Left ventricle myocardium inferior (tissue), 1 donor: Measurements from ENCODE around the gene DNM1. TPM values are rescaled to one million over a fixed set of nuclear protein-coding genes. Genes with fewer than 3 reads are reported as not detected.
A peak's percentile ranks its signal among the peaks of the same experiment; 100 is the strongest.

Experiments used
- DNase-seq: peaks from one replicate; pipeline ENCODE4 v3.0.0-alpha.2; 2020
- H3K27ac ChIP-seq: fragments of 200-600 bp; replicated peaks from 2 replicates; pipeline ENCODE4 v1.8.0; 2021
- H3K27me3 ChIP-seq: fragments of 200-600 bp; 2 replicates; pipeline ENCODE4 v1.8.0; 2021; ENCODE audit warnings: low read depth
- H3K36me3 ChIP-seq: fragments of 200-600 bp; 2 replicates; pipeline ENCODE4 v1.8.0; 2021
- H3K4me1 ChIP-seq: fragments of 200-600 bp; 2 replicates; pipeline ENCODE4 v1.8.0; 2021
- H3K4me3 ChIP-seq: fragments of 200-600 bp; 2 replicates; pipeline ENCODE4 v1.8.0; 2021; ENCODE audit warnings: mild to moderate bottlenecking, moderate library complexity
- H3K9me3 ChIP-seq: fragments of 200-600 bp; replicated peaks from 2 replicates; pipeline ENCODE4 v1.8.0; 2021
- intact Hi-C: fragments of 100-400 bp; cut with micrococcal nuclease; formaldehyde crosslinking; loops from one replicate; pipeline ENCODE4 v1.11.0; 2022
- total RNA-seq: library from RNA; stranded (reverse); fragmentation: NEBNext Ultra II Directional; extraction: Animal tissue kit (Norgen Biotek cat#: 25700); gene quantifications from one replicate; pipeline ENCODE4 v1.2.1, GENCODE V29; 2021
- TF ChIP-seq, protein P1 (sequence below): fragments of 200-600 bp; IDR thresholded peaks from 2 replicates; pipeline ENCODE4 v1.8.0; 2021; ENCODE audit warnings: antibody characterized with exemption, mild to moderate bottlenecking, borderline replicate concordance
- donor health status: DM: no; HTN: yes; CAD: no; lungs with severe emphysema.

Gene DNM1
- total RNA-seq, 1 donor from 2014 or later: 4.9 TPM

DNA sequence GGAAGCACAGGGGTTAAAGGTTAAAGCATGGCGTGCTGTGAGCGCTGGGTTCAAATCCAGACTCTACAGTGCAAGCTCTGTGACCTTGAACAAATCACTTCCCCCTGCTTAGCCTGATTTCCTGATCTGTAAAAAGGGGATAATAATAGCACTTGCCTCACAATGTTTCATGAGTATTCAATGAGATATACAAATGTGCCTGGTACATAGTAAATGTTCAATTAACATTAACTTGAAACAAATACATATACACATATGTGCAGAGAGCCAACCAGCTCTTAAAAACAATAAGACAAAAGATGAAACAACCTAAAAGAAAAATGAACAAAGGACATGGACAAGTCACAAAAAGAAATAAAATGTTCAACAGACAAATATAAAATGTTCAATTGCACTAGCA, 15.8 kb upstream of the DNM1 start:
- H3K4me1 ChIP-seq: peaks cover 25% of the 10 kb centered on the region
- no peak overlapping the region for H3K4me3 ChIP-seq
- H3K36me3 ChIP-seq: peaks cover 64% of the 10 kb centered on the region
- TF ChIP-seq, protein P1, sequence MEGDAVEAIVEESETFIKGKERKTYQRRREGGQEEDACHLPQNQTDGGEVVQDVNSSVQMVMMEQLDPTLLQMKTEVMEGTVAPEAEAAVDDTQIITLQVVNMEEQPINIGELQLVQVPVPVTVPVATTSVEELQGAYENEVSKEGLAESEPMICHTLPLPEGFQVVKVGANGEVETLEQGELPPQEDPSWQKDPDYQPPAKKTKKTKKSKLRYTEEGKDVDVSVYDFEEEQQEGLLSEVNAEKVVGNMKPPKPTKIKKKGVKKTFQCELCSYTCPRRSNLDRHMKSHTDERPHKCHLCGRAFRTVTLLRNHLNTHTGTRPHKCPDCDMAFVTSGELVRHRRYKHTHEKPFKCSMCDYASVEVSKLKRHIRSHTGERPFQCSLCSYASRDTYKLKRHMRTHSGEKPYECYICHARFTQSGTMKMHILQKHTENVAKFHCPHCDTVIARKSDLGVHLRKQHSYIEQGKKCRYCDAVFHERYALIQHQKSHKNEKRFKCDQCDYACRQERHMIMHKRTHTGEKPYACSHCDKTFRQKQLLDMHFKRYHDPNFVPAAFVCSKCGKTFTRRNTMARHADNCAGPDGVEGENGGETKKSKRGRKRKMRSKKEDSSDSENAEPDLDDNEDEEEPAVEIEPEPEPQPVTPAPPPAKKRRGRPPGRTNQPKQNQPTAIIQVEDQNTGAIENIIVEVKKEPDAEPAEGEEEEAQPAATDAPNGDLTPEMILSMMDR: no peak
- H3K27me3 ChIP-seq: no peaks in the 10 kb centered on the region
- intact Hi-C loops: no loop called here
- no peak overlapping the region for H3K27ac ChIP-seq
- no peak for DNase-seq
- H3K9me3 ChIP-seq: no peaks in the 10 kb centered on the region

GRCh38 chr9:128188209-128188608, 15.0 kb upstream of the DNM1 start:
- H3K27me3 ChIP-seq: no peaks in the 10 kb centered on the region
- H3K4me1 ChIP-seq: peaks cover 33% of the 10 kb centered on the region
- H3K27ac ChIP-seq: no peak overlapping the region
- intact Hi-C loops: no loop called here
- H3K9me3 ChIP-seq: no peaks in the 10 kb centered on the region
- peaks cover 59% of the 10 kb centered on the region for H3K36me3 ChIP-seq
- H3K4me3 ChIP-seq: no peak overlapping the region
- TF ChIP-seq, protein P1: no peak
- DNase-seq: no peak

GRCh38 chr9:128190013-128190412, 13.2 kb upstream of the DNM1 start:
- TF ChIP-seq, protein P1: no peak
- DNase-seq: no peak
- Histone ChIP-seq H3K36me3 (peaks cover 41% of the 10 kb centered on the region), H3K27me3 (no peaks in the 10 kb centered on the region), H3K4me3 (peak overlapping the region; percentile 80), H3K27ac (no peak overlapping the region), H3K9me3 (no peaks in the 10 kb centered on the region), H3K4me1 (peaks cover 33% of the 10 kb centered on the region)
- intact Hi-C loops: no loop called here

DNA sequence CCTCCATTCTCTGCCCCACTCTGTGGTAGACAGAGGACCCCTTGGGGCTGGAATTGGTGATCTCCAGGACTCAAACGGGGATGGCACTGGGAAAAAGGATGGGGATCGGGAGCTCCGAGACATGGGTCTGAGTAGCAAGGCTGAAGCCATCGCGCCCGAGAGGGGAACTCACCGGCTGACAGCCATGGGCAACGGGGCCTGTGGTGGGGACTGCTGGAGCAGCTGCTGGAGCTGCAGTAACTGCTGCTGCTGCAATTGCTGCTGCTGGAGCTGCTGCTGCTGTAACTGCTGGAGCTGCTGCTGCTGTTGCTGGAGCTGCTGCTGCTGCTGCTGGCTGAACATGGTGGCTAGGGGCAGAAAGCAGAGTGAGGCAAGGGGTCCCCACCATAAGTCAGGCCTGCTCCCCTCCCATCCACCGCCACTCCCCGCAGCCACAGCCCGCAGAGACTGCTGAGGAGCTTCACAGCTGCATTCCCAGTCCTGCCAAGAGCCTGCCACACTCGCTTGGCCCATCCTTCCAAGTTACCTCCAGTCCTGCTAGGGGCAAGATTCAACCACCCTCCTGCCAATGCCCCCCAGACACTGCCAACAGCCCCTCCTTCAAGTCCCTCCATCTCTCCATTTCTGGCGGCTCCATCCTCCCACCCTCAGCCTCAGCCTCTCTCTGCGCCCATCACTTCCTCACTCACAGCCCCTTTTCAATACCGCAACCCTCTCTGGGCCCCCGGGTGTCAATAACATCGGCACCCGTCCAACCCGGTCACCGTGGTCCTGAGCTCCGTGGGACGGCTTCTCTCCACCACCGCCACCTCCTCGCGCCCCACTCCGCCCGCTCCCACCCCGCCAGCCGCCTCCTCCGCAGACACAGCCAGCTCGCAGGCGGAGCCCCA, 12.4 kb upstream of the DNM1 start:
- TF ChIP-seq, protein P1: no peak
- peaks cover 33% of the 10 kb centered on the region for H3K4me1 ChIP-seq
- H3K27ac ChIP-seq: peak overlapping the region; percentile 89
- intact Hi-C loops: no loop called here
- no peaks in the 10 kb centered on the region for H3K9me3 ChIP-seq
- no peaks in the 10 kb centered on the region for H3K27me3 ChIP-seq
- H3K4me3 ChIP-seq: peak overlapping the region; percentile 80
- H3K36me3 ChIP-seq: peaks cover 33% of the 10 kb centered on the region
- DNase-seq: no peak

DNA sequence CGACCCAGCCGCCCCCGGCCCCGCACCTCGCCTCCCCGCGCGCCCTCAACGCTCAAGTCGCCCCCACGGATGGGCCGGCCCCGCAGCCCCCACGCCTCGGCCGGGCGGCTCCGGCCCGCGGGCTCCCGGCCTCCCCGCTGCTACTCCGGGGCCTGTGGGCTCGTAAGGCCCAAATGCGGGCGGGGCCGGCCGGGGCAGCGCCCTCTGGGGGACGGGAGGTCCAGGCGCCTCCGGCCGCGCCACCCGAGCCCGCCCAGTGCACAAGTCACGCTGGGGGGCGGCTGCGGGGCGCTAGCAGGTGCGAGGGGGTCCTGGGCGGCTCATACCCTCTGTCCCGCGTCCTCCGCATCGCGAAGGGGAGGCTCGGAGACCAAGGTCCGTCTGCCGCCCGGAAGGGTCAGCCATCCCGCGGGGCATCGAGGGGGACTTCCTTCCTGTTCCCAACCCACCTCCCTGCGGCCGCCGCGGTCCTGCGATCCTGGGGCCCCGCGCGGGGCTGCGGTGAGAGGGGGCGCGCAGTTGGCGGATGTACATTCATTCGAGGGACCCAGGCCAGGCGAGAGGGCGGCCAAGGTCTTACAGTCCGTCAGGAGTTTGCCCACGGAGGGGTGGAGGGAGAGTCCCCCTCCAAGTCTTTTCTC, 11.7 kb upstream of the DNM1 start, which contains the start of gene CIZ1:
Gene CIZ1, minus strand, starts transcription at position 167 of the 641 bp plus-strand sequence. CDS start 715 bp downstream, outside the sequence.
- no peaks in the 10 kb centered on the region for H3K27me3 ChIP-seq
- H3K4me3 ChIP-seq: peak within 1 kb of the TSS; percentile 80
- intact Hi-C loops: no loop called here
- peak within 1 kb of the TSS; percentile 89 for H3K27ac ChIP-seq
- TF ChIP-seq, protein P1: peak; percentile 92
- peaks cover 33% of the 10 kb centered on the region for H3K4me1 ChIP-seq
- peaks cover 29% of the 10 kb centered on the region for H3K36me3 ChIP-seq
- no peaks in the 10 kb centered on the region for H3K9me3 ChIP-seq
- DNase-seq: peak; percentile 83
